ENCODE data around the gene NDST1.

DNA sequence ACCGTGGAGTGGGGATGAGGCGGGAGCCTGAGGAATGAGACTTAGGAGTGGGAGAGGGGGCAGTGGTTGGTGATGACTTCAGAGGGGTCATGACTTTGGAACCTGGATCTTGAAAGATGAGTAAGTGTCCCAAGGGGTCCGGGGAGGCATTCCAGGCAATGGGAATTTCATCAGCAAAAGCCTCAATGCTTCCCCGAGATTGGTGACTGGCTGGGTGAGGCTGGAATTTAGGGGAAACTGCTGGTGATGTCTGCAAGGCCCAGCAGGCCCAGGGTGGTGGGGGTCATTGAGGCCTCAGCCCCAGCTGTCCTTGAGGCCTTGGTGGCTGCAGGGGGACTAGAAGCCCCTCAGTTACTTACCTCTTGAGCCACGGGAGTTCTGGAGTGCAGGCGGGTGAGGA lies 7.5 kb downstream of the NDST1 start:
- TF ChIP-seq, protein P1, sequence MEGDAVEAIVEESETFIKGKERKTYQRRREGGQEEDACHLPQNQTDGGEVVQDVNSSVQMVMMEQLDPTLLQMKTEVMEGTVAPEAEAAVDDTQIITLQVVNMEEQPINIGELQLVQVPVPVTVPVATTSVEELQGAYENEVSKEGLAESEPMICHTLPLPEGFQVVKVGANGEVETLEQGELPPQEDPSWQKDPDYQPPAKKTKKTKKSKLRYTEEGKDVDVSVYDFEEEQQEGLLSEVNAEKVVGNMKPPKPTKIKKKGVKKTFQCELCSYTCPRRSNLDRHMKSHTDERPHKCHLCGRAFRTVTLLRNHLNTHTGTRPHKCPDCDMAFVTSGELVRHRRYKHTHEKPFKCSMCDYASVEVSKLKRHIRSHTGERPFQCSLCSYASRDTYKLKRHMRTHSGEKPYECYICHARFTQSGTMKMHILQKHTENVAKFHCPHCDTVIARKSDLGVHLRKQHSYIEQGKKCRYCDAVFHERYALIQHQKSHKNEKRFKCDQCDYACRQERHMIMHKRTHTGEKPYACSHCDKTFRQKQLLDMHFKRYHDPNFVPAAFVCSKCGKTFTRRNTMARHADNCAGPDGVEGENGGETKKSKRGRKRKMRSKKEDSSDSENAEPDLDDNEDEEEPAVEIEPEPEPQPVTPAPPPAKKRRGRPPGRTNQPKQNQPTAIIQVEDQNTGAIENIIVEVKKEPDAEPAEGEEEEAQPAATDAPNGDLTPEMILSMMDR (IDR thresholded peaks at IDR 0.05; ENCODE audit: low read depth, low read length, poor library complexity, severe bottlenecking), result no peak
- no peak for TF ChIP-seq EZH2phosphoT487 (IDR thresholded peaks at IDR 0.05; ENCODE audit: borderline replicate concordance, low read length)
